ENCODE measurements around the gene AKAP5. TPM values are rescaled to one million over a fixed set of nuclear protein-coding genes. Genes with fewer than 3 reads are reported as not detected.

Gene AKAP5
- total RNA-seq, 1 experiment from 2014 or later, result 3.0 TPM

- TF ChIP-seq NFE2L1 (CRISPR knock-in tag; IDR thresholded peaks at IDR 0.05) (no peak), TEAD4 (CRISPR knock-in tag; IDR thresholded peaks at IDR 0.05) (no peak), SP1 (CRISPR knock-in tag; conservative IDR thresholded peaks at IDR 0.05) (no peak), JUN (CRISPR knock-in tag; IDR thresholded peaks at IDR 0.05) (no peak), NFYB (CRISPR knock-in tag; conservative IDR thresholded peaks at IDR 0.05; ENCODE audit: low read depth) (no peak), E2F1 (CRISPR knock-in tag; IDR thresholded peaks at IDR 0.05) (no peak), TEAD1 (CRISPR knock-in tag; IDR thresholded peaks at IDR 0.05) (no peak), CREM (CRISPR knock-in tag; IDR thresholded peaks at IDR 0.05) (no peak), FOXP1 (CRISPR knock-in tag; IDR thresholded peaks at IDR 0.05; ENCODE audit: borderline replicate concordance) (no peak), SOX15 (CRISPR knock-in tag; IDR thresholded peaks at IDR 0.05) (no peak), ZNF425 (CRISPR knock-in tag; conservative IDR thresholded peaks at IDR 0.05) (no peak), MLX (CRISPR knock-in tag; IDR thresholded peaks at IDR 0.05) (no peak), RELA (CRISPR knock-in tag; IDR thresholded peaks at IDR 0.05; ENCODE audit: borderline replicate concordance) (no peak), PREB (CRISPR knock-in tag; IDR thresholded peaks at IDR 0.05; ENCODE audit: borderline replicate concordance) (no peak), ZMAT4 (CRISPR knock-in tag; IDR thresholded peaks at IDR 0.05) (no peak), PRDM15 (CRISPR knock-in tag; IDR thresholded peaks at IDR 0.05) (no peak), ZSCAN18 (CRISPR knock-in tag; IDR thresholded peaks at IDR 0.05) (no peak), ATF2 (CRISPR knock-in tag; IDR thresholded peaks at IDR 0.05; ENCODE audit: borderline replicate concordance, low read depth) (no peak), NR3C1 (CRISPR knock-in tag; conservative IDR thresholded peaks at IDR 0.05; ENCODE audit: low read depth) (no peak), IRF1 (CRISPR knock-in tag; IDR thresholded peaks at IDR 0.05) (no peak)
- no peaks in the 10 kb centered on the region for H3K27me3 Mint-ChIP-seq (ENCODE audit: low read depth)
- DNase-seq (ENCODE audit: low spot score) (no peak), ATAC-seq (no peak)
- ChIA-PET CTCF (interaction anchor here (1.6 to 2.7 kb wide), 2 partner anchors 9 kb away, joined by 4 to 8 read pairs; no protein-coding TSS in a partner anchor), POLR2A (no interaction called here)
- H3K4me1 Mint-ChIP-seq, result no peaks in the 10 kb centered on the region
- no peaks in the 10 kb centered on the region for H3K9me3 Mint-ChIP-seq
- no peak overlapping the region for H3K27ac Mint-ChIP-seq
- no peak overlapping the region for H3K4me3 Mint-ChIP-seq
- peaks cover 84% of the 10 kb centered on the region for H3K36me3 Mint-ChIP-seq
These were observed 26.2 kb upstream of the AKAP5 start for GRCh38 chr14:64439141-64439540.
